K562 (cell line): ENCODE data around the gene WNT6.

Experiments
- EP300 ChIP-seq: IDR thresholded peaks from 2 replicates; pipeline ENCODE4 v1.6.1; 2012; ENCODE audit warnings: low read length, improper control_type of control experiment
- ETV6 ChIP-seq, 3 experiments: fragments of 150-350 bp in 1 of 3; sonication (generic) in 1 of 3; formaldehyde crosslinking in 1 of 3; IDR thresholded peaks; 2 replicates each; pipeline versions ENCODE4 v1.6.1 to v1.8.0; 2014 to 2022; ENCODE audit warnings: borderline replicate concordance in 2 of 3, low read depth in 2 of 3, antibody characterized with exemption in 1 of 3, low read length in 1 of 3, mild to moderate bottlenecking in 1 of 3, missing genetic modification reagents in 1 of 3
- HNRNPUL1 ChIP-seq: fragments of 200-400 bp; formaldehyde crosslinking; IDR thresholded peaks from 2 replicates; pipeline ENCODE4 v1.6.1; 2017; ENCODE audit warnings: low read length
- JUND ChIP-seq, 2 experiments: IDR thresholded peaks; 2 replicates in 1 of 2; 3 replicates in 1 of 2; pipeline ENCODE4 v1.6.1; 2011; ENCODE audit warnings: borderline replicate concordance in 2 of 2, low read depth in 2 of 2, low read length in 2 of 2, improper control_type of control experiment in 1 of 2, missing biosample characterization in 1 of 2, missing genetic modification characterization in 1 of 2, missing genetic modification reagents in 1 of 2
- POLR2AphosphoS5 ChIP-seq: IDR thresholded peaks from 2 replicates; pipeline ENCODE4 v1.6.1; 2011; ENCODE audit warnings: mild to moderate bottlenecking, low read depth, low read length, moderate library complexity; ENCODE audit not compliant: control insufficient read depth, insufficient read depth
- TSC22D4 ChIP-seq: fragments of 450-650 bp; IDR thresholded peaks from 2 replicates; pipeline ENCODE4 v1.6.1; 2016; ENCODE audit warnings: missing genetic modification characterization, missing biosample characterization, control low read depth
- ZNF778 ChIP-seq: fragments of 450-650 bp; formaldehyde crosslinking; IDR thresholded peaks from 2 replicates; pipeline ENCODE4 v1.4.0; 2020; ENCODE audit warnings: mild to moderate bottlenecking, moderate library complexity
- TF ChIP-seq, protein P1 (sequence below): fragments of 250-450 bp; sonication (Bioruptor Pico); IDR thresholded peaks from 2 replicates; pipeline ENCODE4 v1.5.0; 2021
- TF ChIP-seq, protein P2 (sequence below): fragments of 200-800 bp; sonication (Bioruptor generic); IDR thresholded peaks from 2 replicates; pipeline ENCODE4 v1.6.1; 2016; ENCODE audit warnings: missing genetic modification characterization, missing compliant biosample characterization
- TF ChIP-seq, protein P3 (sequence below): fragments of 450-650 bp; formaldehyde crosslinking; IDR thresholded peaks from 2 replicates; pipeline ENCODE4 v1.4.0; 2022; ENCODE audit warnings: missing genetic modification characterization
- TF ChIP-seq, protein P4 (sequence below): fragments of 250-450 bp; sonication (Bioruptor Pico); IDR thresholded peaks from 2 replicates; pipeline ENCODE4 v1.8.0; 2021; ENCODE audit warnings: mild to moderate bottlenecking, moderate library complexity

DNA sequence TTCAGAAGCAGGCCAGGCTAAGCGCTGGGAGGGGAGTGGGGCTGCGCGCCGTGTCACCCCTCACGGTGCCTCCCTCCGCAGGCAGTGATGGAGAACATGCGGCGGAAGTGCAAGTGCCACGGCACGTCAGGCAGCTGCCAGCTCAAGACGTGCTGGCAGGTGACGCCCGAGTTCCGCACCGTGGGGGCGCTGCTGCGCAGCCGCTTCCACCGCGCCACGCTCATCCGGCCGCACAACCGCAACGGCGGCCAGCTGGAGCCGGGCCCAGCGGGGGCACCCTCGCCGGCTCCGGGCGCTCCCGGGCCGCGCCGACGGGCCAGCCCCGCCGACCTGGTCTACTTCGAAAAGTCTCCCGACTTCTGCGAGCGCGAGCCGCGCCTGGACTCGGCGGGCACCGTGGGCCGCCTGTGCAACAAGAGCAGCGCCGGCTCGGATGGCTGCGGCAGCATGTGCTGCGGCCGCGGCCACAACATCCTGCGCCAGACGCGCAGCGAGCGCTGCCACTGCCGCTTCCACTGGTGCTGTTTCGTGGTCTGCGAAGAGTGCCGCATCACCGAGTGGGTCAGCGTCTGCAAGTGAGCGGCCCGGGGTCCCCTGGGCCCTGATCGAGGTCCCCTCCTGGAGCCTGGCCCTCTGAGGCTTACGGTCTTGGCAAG, 33.2 kb downstream of the WNT6 start:
- TF ChIP-seq, protein P1, sequence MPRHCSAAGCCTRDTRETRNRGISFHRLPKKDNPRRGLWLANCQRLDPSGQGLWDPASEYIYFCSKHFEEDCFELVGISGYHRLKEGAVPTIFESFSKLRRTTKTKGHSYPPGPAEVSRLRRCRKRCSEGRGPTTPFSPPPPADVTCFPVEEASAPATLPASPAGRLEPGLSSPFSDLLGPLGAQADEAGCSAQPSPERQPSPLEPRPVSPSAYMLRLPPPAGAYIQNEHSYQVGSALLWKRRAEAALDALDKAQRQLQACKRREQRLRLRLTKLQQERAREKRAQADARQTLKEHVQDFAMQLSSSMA (CRISPR knock-in tag), result no peak
- TF ChIP-seq, protein P2, sequence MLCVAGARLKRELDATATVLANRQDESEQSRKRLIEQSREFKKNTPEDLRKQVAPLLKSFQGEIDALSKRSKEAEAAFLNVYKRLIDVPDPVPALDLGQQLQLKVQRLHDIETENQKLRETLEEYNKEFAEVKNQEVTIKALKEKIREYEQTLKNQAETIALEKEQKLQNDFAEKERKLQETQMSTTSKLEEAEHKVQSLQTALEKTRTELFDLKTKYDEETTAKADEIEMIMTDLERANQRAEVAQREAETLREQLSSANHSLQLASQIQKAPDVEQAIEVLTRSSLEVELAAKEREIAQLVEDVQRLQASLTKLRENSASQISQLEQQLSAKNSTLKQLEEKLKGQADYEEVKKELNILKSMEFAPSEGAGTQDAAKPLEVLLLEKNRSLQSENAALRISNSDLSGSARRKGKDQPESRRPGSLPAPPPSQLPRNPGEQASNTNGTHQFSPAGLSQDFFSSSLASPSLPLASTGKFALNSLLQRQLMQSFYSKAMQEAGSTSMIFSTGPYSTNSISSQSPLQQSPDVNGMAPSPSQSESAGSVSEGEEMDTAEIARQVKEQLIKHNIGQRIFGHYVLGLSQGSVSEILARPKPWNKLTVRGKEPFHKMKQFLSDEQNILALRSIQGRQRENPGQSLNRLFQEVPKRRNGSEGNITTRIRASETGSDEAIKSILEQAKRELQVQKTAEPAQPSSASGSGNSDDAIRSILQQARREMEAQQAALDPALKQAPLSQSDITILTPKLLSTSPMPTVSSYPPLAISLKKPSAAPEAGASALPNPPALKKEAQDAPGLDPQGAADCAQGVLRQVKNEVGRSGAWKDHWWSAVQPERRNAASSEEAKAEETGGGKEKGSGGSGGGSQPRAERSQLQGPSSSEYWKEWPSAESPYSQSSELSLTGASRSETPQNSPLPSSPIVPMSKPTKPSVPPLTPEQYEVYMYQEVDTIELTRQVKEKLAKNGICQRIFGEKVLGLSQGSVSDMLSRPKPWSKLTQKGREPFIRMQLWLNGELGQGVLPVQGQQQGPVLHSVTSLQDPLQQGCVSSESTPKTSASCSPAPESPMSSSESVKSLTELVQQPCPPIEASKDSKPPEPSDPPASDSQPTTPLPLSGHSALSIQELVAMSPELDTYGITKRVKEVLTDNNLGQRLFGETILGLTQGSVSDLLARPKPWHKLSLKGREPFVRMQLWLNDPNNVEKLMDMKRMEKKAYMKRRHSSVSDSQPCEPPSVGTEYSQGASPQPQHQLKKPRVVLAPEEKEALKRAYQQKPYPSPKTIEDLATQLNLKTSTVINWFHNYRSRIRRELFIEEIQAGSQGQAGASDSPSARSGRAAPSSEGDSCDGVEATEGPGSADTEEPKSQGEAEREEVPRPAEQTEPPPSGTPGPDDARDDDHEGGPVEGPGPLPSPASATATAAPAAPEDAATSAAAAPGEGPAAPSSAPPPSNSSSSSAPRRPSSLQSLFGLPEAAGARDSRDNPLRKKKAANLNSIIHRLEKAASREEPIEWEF, result no peak
- TF ChIP-seq, protein P3, sequence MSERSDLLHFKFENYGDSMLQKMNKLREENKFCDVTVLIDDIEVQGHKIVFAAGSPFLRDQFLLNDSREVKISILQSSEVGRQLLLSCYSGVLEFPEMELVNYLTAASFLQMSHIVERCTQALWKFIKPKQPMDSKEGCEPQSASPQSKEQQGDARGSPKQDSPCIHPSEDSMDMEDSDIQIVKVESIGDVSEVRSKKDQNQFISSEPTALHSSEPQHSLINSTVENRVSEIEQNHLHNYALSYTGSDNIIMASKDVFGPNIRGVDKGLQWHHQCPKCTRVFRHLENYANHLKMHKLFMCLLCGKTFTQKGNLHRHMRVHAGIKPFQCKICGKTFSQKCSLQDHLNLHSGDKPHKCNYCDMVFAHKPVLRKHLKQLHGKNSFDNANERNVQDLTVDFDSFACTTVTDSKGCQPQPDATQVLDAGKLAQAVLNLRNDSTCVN (CRISPR knock-in tag), result no peak
- TF ChIP-seq TSC22D4 (no peak), HNRNPUL1 (no peak), EP300 (no peak), ZNF778 (no peak), ETV6 (IDR thresholded peaks at IDR 0.05; ENCODE audit: borderline replicate concordance in 1 of 2, low read depth in 2 of 2, low read length in 1 of 2) (no peak), ETV6 (CRISPR knock-in tag; IDR thresholded peaks at IDR 0.05; ENCODE audit: borderline replicate concordance) (no peak), JUND (IDR thresholded peaks at IDR 0.05; ENCODE audit: borderline replicate concordance, low read depth, low read length) (no peak), JUND (tag; IDR thresholded peaks at IDR 0.05; ENCODE audit: borderline replicate concordance, low read depth, low read length) (no peak), POLR2AphosphoS5 (no peak)
- TF ChIP-seq, protein P4, sequence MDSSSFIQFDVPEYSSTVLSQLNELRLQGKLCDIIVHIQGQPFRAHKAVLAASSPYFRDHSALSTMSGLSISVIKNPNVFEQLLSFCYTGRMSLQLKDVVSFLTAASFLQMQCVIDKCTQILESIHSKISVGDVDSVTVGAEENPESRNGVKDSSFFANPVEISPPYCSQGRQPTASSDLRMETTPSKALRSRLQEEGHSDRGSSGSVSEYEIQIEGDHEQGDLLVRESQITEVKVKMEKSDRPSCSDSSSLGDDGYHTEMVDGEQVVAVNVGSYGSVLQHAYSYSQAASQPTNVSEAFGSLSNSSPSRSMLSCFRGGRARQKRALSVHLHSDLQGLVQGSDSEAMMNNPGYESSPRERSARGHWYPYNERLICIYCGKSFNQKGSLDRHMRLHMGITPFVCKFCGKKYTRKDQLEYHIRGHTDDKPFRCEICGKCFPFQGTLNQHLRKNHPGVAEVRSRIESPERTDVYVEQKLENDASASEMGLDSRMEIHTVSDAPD (CRISPR knock-in tag), result no peak
